Neuron (in vitro differentiated cells): ENCODE results near the gene ZNHIT6.

ENCODE experiments used
- H2AFZ ChIP-seq: one replicate; pipeline ENCODE4 v1.6.1; 2013; ENCODE audit warnings: low read depth, mild to moderate bottlenecking, inconsistent platforms, low read length, moderate library complexity
- H3K27me3 ChIP-seq: one replicate; pipeline ENCODE4 v1.6.1; 2013; ENCODE audit warnings: low read length; ENCODE audit not compliant: insufficient read depth
- H3K36me3 ChIP-seq: one replicate; pipeline ENCODE4 v1.6.1; 2013; ENCODE audit warnings: low read length; ENCODE audit not compliant: insufficient read depth
- H3K4me1 ChIP-seq: one replicate; pipeline ENCODE4 v1.6.1; 2013; ENCODE audit warnings: low read length; ENCODE audit not compliant: insufficient read depth
- H3K4me3 ChIP-seq: 2 replicates; pipeline ENCODE4 v1.5.1; 2013; ENCODE audit warnings: mild to moderate bottlenecking, low read length, moderate library complexity
- H3K9me3 ChIP-seq: one replicate; pipeline ENCODE4 v1.6.1; 2013; ENCODE audit warnings: low read length

ZNHIT6 gene

GRCh38 chr1:85607921-85608265 lies 100.3 kb downstream of the ZNHIT6 start:
- H3K27me3 ChIP-seq: no peaks in the 10 kb centered on the region
- H3K4me1 ChIP-seq: peaks cover 30% of the 10 kb centered on the region
- no peak overlapping the region for H2AFZ ChIP-seq
- H3K4me3 ChIP-seq: no peak overlapping the region
- no peaks in the 10 kb centered on the region for H3K36me3 ChIP-seq
- no peaks in the 10 kb centered on the region for H3K9me3 ChIP-seq

- Histone ChIP-seq H3K9me3 (no peaks in the 10 kb centered on the region), H3K4me3 (no peak overlapping the region)
Observed at GRCh38 chr1:85607126-85607920, 100.9 kb downstream of the ZNHIT6 start.

GRCh38 chr1:85606414-85606800 lies 101.8 kb downstream of the ZNHIT6 start:
- H2AFZ ChIP-seq: no peak overlapping the region
- H3K4me1 ChIP-seq: peaks cover 24% of the 10 kb centered on the region
- no peaks in the 10 kb centered on the region for H3K36me3 ChIP-seq
- H3K27me3 ChIP-seq: no peaks in the 10 kb centered on the region
- no peak overlapping the region for H3K4me3 ChIP-seq
- no peaks in the 10 kb centered on the region for H3K9me3 ChIP-seq

More at GRCh38 chr1:85607126-85607920, 100.9 kb downstream of the ZNHIT6 start:
- H2AFZ ChIP-seq: no peak overlapping the region
- H3K27me3 ChIP-seq: no peaks in the 10 kb centered on the region
- H3K36me3 ChIP-seq: no peaks in the 10 kb centered on the region
- peaks cover 25% of the 10 kb centered on the region for H3K4me1 ChIP-seq

- no peaks in the 10 kb centered on the region for H3K36me3 ChIP-seq
- peaks cover 24% of the 10 kb centered on the region for H3K4me1 ChIP-seq
- no peak overlapping the region for H2AFZ ChIP-seq
- no peaks in the 10 kb centered on the region for H3K9me3 ChIP-seq
- H3K27me3 ChIP-seq: no peaks in the 10 kb centered on the region
- H3K4me3 ChIP-seq: no peak overlapping the region
Observed at GRCh38 chr1:85605484-85606413, 102.5 kb downstream of the ZNHIT6 start.

DNA sequence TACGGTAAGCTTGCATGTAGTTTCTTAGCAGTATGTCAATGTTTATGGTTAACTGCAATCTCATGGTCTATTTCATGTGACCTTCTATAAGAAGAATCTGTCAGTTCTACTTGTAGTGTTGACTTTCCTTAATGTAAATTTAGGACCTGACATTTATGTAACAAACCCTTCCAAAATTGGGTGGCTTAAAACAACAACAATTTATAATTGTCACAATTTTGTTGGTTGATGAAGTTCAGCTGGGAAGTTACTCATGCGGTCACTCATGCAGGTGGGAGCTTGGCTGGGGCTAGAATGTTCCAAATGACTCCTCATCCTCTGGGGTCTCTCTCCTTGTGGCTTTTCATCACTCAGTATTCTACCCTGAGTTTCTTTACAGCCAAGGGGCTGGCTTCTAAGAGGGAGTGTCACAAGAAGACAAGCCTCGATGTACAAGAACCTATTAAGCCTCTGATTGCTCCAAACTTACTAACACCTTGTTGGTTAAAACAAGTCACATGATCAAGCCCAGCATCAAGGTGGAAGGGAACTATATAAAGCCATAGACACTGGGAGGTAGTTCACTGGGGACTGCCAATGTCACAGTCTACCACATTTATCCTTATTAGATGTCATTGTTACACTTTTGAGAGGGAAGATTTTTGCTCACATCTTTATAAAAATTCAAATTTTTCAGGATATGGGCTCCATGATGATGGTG lies 103.8 kb downstream of the ZNHIT6 start:
- H3K9me3 ChIP-seq: no peaks in the 10 kb centered on the region
- H3K27me3 ChIP-seq: no peaks in the 10 kb centered on the region
- peaks cover 24% of the 10 kb centered on the region for H3K4me1 ChIP-seq
- no peaks in the 10 kb centered on the region for H3K36me3 ChIP-seq
- H3K4me3 ChIP-seq: no peak overlapping the region
- H2AFZ ChIP-seq: no peak overlapping the region

DNA sequence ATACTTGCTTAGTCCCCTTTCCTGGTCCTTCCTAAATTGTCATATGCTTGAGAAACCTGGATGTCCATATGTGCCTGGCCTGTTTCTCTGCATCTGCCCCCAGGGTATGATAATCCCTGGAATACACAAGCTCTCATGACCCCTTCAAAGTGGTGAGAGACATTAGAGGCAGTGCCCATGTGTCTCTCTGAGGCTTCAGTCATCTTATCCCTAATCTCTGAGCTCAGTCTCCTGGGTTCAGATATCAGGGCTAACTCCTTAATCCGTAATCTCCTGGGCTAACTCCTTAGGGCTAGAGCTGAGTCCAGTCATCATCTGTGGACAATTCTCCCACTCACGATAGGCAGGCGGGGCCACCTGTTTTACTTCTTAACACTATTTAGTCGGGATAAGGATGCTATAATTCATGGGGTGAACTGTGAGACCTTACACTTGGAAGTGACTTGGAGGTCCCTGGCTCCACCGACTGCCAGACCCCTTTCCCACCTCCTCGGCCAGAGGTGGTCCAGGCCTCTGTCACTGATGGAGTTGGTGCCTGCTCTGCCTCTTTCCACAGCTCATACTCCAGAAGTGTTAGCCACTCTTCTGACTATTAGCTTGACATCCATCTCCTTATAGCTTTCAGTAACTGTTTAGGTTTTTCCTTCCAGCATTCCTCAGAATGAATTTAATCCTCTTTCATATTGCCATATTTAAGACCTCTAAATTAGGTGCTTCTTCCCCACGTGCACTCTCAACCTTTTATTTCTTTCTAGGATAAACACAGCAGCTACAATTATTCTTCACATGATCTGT lies 105.0 kb downstream of the ZNHIT6 start:
- Histone ChIP-seq H3K4me1 (peaks cover 21% of the 10 kb centered on the region), H2AFZ (no peak overlapping the region), H3K36me3 (no peaks in the 10 kb centered on the region), H3K4me3 (no peak overlapping the region), H3K27me3 (no peaks in the 10 kb centered on the region), H3K9me3 (no peaks in the 10 kb centered on the region)

DNA sequence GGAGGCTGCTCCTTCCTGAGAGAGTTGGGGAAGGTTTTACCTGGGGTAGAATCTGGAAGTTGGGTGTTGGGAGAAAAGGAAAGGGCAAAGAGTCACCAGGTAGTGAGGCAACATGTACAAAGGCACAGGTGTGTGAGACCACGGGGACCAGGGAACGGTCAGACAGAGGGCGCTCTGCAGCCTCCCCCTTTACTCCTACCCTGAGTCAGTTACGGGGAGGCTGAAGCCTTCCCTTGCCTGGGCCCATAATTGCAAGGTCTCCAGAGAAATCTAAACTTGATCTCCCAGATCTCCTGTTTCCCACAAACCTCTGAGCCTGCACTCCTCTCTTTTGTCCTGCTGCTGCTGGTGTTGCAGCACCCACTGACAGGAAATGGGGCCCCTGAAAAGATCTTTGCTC lies 105.7 kb downstream of the ZNHIT6 start:
- Histone ChIP-seq H3K4me1 (peaks cover 14% of the 10 kb centered on the region), H3K27me3 (no peaks in the 10 kb centered on the region), H3K4me3 (no peak overlapping the region), H3K9me3 (no peaks in the 10 kb centered on the region), H2AFZ (no peak overlapping the region), H3K36me3 (no peaks in the 10 kb centered on the region)

GRCh38 chr1:85601901-85602300 lies 106.3 kb downstream of the ZNHIT6 start:
- Histone ChIP-seq H3K9me3 (no peaks in the 10 kb centered on the region), H3K36me3 (no peaks in the 10 kb centered on the region), H3K4me3 (no peak overlapping the region), H3K27me3 (no peaks in the 10 kb centered on the region), H3K4me1 (peaks cover 8% of the 10 kb centered on the region), H2AFZ (no peak overlapping the region)

GRCh38 chr1:85599681-85600080 lies 108.6 kb downstream of the ZNHIT6 start:
- H3K4me3 ChIP-seq: no peak overlapping the region
- H2AFZ ChIP-seq: no peak overlapping the region
- no peaks in the 10 kb centered on the region for H3K9me3 ChIP-seq
- H3K27me3 ChIP-seq: no peaks in the 10 kb centered on the region
- no peaks in the 10 kb centered on the region for H3K36me3 ChIP-seq
- no peaks in the 10 kb centered on the region for H3K4me1 ChIP-seq
